Subcutaneous abdominal adipose tissue (tissue), 5 donors: ENCODE data around the gene KCNIP4.
A peak's percentile ranks its signal among the peaks of the same experiment; 100 is the strongest.
"Not testable (repeated sequence)": the region's sequence is repeated elsewhere in the genome, so short reads cannot be mapped to it uniquely, and the experiment has no call there.

Source experiments
- H3K27ac ChIP-seq: one replicate; pipeline ENCODE4 v1.7.0; 2013; ENCODE audit warnings: low read depth, mild to moderate bottlenecking, inconsistent platforms, low read length, moderate library complexity
- H3K27me3 ChIP-seq, 5 donors: one replicate each; pipeline ENCODE4 v1.7.0; 2013; ENCODE audit warnings: low read length in 5 of 5, inconsistent platforms in 1 of 5; ENCODE audit not compliant: control insufficient read depth in 5 of 5, insufficient read depth in 4 of 5
- H3K36me3 ChIP-seq, 5 donors: one replicate each; pipeline ENCODE4 v1.7.0; 2013; ENCODE audit warnings: low read length in 5 of 5; ENCODE audit not compliant: control insufficient read depth in 5 of 5, insufficient read depth in 5 of 5
- H3K4me1 ChIP-seq, 5 donors: one replicate each; pipeline ENCODE4 v1.7.0; 2013; ENCODE audit warnings: low read length in 5 of 5, mild to moderate bottlenecking in 3 of 5, moderate library complexity in 1 of 5; ENCODE audit not compliant: control insufficient read depth in 5 of 5, insufficient read depth in 5 of 5
- H3K4me3 ChIP-seq, 5 donors: one replicate each; pipeline ENCODE4 v1.7.0; 2013; ENCODE audit warnings: low read length in 5 of 5, low read depth in 1 of 5
- H3K9ac ChIP-seq, 5 donors: one replicate each; pipeline ENCODE4 v1.7.0; 2013; ENCODE audit warnings: low read length in 5 of 5, mild to moderate bottlenecking in 4 of 5, moderate library complexity in 3 of 5
- H3K9me3 ChIP-seq, 5 donors: one replicate each; pipeline ENCODE4 v1.7.0; 2013; ENCODE audit warnings: low read length in 5 of 5; ENCODE audit not compliant: control insufficient read depth in 5 of 5
- donor health status: healthy.
- donor health status: healthy.
- donor health status: healthy.
- donor health status: healthy.
- donor health status: healthy.

Gene KCNIP4

DNA sequence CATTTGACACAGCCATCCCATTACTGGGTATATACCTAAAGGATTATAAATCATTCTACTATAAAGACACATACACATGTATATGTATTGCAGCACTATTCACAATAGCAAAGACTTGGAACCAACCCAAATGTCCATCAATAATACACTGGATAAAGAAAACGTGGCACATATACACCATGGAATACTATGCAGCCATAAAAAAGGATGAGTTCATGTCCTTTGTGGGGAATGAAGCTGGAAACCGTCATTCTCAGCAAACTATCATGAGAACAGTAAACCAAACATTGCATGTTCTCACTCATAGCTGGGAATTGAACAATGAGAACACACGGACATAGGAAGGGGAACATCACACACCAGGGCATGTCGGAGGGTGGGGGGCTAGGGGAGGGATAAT, 1202.6 kb downstream of the KCNIP4 start:
- H3K4me1 ChIP-seq, H3K36me3 ChIP-seq, H3K27ac ChIP-seq, H3K4me3 ChIP-seq, H3K27me3 ChIP-seq, H3K9me3 ChIP-seq, H3K9ac ChIP-seq: not testable (repeated sequence)

DNA sequence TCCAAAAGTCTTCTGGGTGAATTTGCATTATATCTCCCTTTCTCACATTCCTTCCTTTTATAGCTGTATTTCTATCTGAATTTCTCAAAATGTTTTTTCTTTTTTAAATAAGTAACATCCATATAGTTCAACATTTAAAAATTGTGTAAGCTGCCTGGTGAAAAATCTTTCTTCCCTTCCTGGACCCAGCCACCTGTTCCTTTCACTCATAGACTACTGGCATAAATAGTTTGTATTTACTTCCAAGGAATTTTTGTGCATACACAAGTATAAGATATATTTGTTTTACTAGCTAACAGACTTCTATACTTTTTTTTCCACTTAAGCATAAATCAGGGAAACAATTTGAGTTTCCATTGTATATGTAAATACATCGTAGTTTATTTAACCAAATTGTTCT, 1212.6 kb downstream of the KCNIP4 start:
- Histone ChIP-seq H3K27ac (no peak overlapping the region), H3K9ac (no peak overlapping the region), H3K36me3 (peaks cover 23 to 47% (median 32%) of the 10 kb centered on the region in 5 donors), H3K4me1 (no peaks in the 10 kb centered on the region), H3K4me3 (no peak overlapping the region), H3K9me3 (peaks cover 0 to 15% (median 3%) of the 10 kb centered on the region in 5 donors), H3K27me3 (no peaks in the 10 kb centered on the region)

DNA sequence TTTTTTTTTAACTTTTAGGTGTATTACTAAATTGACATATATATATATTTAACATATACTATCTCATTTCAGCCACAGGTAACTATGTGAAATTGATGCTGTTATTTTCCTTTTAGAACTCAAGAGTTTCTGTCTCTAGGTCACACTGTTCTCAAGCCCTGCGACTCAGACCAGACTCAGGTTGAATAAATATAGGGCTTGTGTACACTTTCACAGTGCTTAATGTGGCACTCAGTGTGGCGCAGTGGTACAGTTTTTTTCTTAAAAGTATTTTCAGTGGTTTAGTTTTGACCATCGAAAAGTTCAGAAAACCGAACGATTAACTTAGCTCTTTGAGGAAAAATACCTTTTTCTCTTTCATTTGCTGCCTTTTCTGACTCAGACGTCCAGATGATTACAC, 1223.7 kb downstream of the KCNIP4 start:
- H3K4me1 ChIP-seq, result no peaks in the 10 kb centered on the region
- H3K4me3 ChIP-seq, result no peak overlapping the region
- H3K27ac ChIP-seq, result no peak overlapping the region
- H3K36me3 ChIP-seq, result peaks cover 47 to 82% (median 56%) of the 10 kb centered on the region in 5 donors
- H3K27me3 ChIP-seq, result no peaks in the 10 kb centered on the region
- peaks cover 0 to 8% (median 5%) of the 10 kb centered on the region in 5 donors for H3K9me3 ChIP-seq
- H3K9ac ChIP-seq, result no peak overlapping the region

DNA sequence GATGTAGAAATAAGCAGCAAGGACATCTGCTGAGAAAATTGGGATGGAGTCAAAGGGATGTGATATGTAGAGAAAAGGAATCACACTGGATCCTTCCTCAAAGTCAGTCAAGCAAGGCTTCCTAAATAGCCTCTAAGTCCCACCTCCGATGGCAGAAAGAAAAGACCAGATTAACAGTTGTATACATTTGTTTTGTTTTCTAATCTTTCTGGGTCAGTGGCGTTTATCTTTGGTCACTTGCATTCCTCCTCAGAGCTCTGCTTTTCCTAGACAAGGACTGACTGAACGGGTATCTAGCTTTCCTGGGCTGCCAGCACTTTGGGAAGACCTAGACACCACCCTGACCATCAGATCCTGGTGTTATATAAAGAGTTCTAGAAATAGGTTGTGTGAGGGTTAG, 1225.1 kb downstream of the KCNIP4 start:
- H3K9me3 ChIP-seq, result peaks cover 0 to 8% (median 5%) of the 10 kb centered on the region in 5 donors
- no peaks in the 10 kb centered on the region for H3K27me3 ChIP-seq
- peaks cover 41 to 71% (median 52%) of the 10 kb centered on the region in 5 donors for H3K36me3 ChIP-seq
- H3K9ac ChIP-seq, result no peak overlapping the region
- no peak overlapping the region for H3K4me3 ChIP-seq
- no peaks in the 10 kb centered on the region for H3K4me1 ChIP-seq
- H3K27ac ChIP-seq, result no peak overlapping the region

DNA sequence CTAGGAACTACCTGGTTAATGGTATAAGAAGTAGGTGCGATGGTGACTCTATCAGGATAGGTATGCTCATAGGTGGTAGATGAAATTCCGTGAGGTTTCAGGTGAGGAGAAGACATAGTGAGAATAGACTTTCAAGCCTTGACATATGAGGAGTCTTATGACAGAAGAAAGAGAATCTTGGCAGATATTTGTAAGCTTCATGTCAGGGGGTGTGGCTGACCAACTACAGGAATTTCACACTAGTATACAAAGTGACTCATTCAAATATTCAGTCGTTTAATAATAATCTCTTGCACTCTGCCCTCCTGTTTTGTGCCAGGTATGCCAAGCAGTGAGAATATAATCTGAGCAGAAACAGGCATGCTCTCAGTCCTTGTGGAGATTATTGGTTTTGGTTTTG, 1225.6 kb downstream of the KCNIP4 start:
- no peaks in the 10 kb centered on the region for H3K4me1 ChIP-seq
- no peak overlapping the region for H3K27ac ChIP-seq
- no peaks in the 10 kb centered on the region for H3K27me3 ChIP-seq
- no peak overlapping the region for H3K9ac ChIP-seq
- no peak overlapping the region for H3K4me3 ChIP-seq
- peaks cover 36 to 67% (median 52%) of the 10 kb centered on the region in 5 donors for H3K36me3 ChIP-seq
- H3K9me3 ChIP-seq, result peaks cover 0 to 8% (median 5%) of the 10 kb centered on the region in 5 donors

- H3K4me3 ChIP-seq, result no peak overlapping the region
- H3K36me3 ChIP-seq, result peaks cover 20 to 57% (median 44%) of the 10 kb centered on the region in 5 donors
- no peaks in the 10 kb centered on the region for H3K27me3 ChIP-seq
- no peak overlapping the region for H3K27ac ChIP-seq
- H3K4me1 ChIP-seq, result no peaks in the 10 kb centered on the region
- H3K9me3 ChIP-seq, result no peaks in the 10 kb centered on the region
- H3K9ac ChIP-seq, result no peak overlapping the region
Observed at GRCh38 chr4:20711335-20711734, 1237.2 kb downstream of the KCNIP4 start.

- Histone ChIP-seq H3K9ac (peak within 1 kb of the TSS; percentile 71 to 95 (median 91)), H3K27ac (peak within 1 kb of the TSS; percentile 64), H3K36me3 (peaks cover 8 to 15% (median 8%) of the 10 kb centered on the region in 5 donors), H3K4me1 (peaks cover 3 to 23% (median 21%) of the 10 kb centered on the region in 5 donors), H3K27me3 (peaks cover 0 to 3% (median 0%) of the 10 kb centered on the region in 5 donors), H3K4me3 (peak within 1 kb of the TSS; percentile 86 to 97 (median 96)), H3K9me3 (no peaks in the 10 kb centered on the region)
Observed at GRCh38 chr4:20700007-20700761, 1248.4 kb downstream of the KCNIP4 start, which contains the start of gene PACRGL. TSS of gene PACRGL (plus strand) at chr4:20700458. CDS start at chr4:20704482, 4,024 bp downstream.

GRCh38 chr4:20698820-20699219, 1249.8 kb downstream of the KCNIP4 start:
- Histone ChIP-seq H3K9ac (no peak overlapping the region), H3K9me3 (no peaks in the 10 kb centered on the region), H3K4me1 (peaks cover 3 to 23% (median 21%) of the 10 kb centered on the region in 5 donors), H3K36me3 (peaks cover 0 to 2% (median 0%) of the 10 kb centered on the region in 5 donors), H3K4me3 (no peak overlapping the region), H3K27me3 (peaks cover 0 to 3% (median 0%) of the 10 kb centered on the region in 5 donors), H3K27ac (no peak overlapping the region)

DNA sequence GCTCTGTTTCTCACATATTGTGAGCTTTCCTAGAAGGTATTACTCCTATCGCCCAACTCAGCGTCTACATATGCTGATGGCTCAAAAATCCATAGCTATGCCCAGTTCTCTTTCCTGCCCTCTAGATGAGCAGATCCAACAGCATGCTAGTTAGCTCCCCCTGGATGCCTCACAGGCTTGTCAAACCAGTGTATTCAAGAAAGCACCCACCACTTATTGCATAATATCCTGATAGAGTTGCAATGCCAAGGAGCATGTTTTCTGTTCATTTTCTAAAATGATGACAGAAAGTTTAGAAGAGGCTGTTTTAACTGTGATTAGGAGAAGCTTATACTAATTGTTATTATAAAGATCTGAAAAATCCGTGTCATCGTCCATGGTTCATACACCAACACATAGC, 1250.2 kb downstream of the KCNIP4 start:
- Histone ChIP-seq H3K9ac (no peak overlapping the region), H3K27me3 (peaks cover 0 to 3% (median 0%) of the 10 kb centered on the region in 5 donors), H3K9me3 (no peaks in the 10 kb centered on the region), H3K4me3 (no peak overlapping the region), H3K27ac (no peak overlapping the region), H3K36me3 (no peaks in the 10 kb centered on the region), H3K4me1 (peaks cover 3 to 23% (median 21%) of the 10 kb centered on the region in 5 donors)

GRCh38 chr4:20696815-20697214, 1251.8 kb downstream of the KCNIP4 start:
- H3K36me3 ChIP-seq, result no peaks in the 10 kb centered on the region
- peaks cover 0 to 3% (median 0%) of the 10 kb centered on the region in 5 donors for H3K27me3 ChIP-seq
- H3K4me3 ChIP-seq, result no peak overlapping the region
- H3K9ac ChIP-seq, result no peak overlapping the region
- no peak overlapping the region for H3K27ac ChIP-seq
- peaks cover 3 to 22% (median 21%) of the 10 kb centered on the region in 5 donors for H3K4me1 ChIP-seq
- no peaks in the 10 kb centered on the region for H3K9me3 ChIP-seq
